Measurements from ENCODE around the gene ATAT1. TPM values are rescaled to one million over a fixed set of nuclear protein-coding genes. Genes with fewer than 3 reads are reported as not detected.

ATAT1 gene
- total RNA-seq, 1 donor from 2014 or later = 11.4 TPM

GRCh38 chr6:30616811-30617564 is 9.7 kb upstream of the ATAT1 start, which contains the start of gene PPP1R10:
Gene PPP1R10, minus strand, starts transcription at chr6:30617243. Its CDS starts 7,299 bp downstream, at chr6:30609944.
- H3K4me1 Mint-ChIP-seq (ENCODE audit: low read depth) = peaks cover 40% of the 10 kb centered on the region
- no peaks in the 10 kb centered on the region for H3K9me3 Mint-ChIP-seq (ENCODE audit: low read depth)
- H3K27me3 Mint-ChIP-seq (ENCODE audit: low read depth) = no peaks in the 10 kb centered on the region
- H3K27ac Mint-ChIP-seq (ENCODE audit: unreplicated experiment) = peak within 1 kb of the TSS; percentile 100
- peak within 1 kb of the TSS; percentile 99 for H3K4me3 Mint-ChIP-seq (ENCODE audit: unreplicated experiment)
- TF ChIP-seq, protein P1, sequence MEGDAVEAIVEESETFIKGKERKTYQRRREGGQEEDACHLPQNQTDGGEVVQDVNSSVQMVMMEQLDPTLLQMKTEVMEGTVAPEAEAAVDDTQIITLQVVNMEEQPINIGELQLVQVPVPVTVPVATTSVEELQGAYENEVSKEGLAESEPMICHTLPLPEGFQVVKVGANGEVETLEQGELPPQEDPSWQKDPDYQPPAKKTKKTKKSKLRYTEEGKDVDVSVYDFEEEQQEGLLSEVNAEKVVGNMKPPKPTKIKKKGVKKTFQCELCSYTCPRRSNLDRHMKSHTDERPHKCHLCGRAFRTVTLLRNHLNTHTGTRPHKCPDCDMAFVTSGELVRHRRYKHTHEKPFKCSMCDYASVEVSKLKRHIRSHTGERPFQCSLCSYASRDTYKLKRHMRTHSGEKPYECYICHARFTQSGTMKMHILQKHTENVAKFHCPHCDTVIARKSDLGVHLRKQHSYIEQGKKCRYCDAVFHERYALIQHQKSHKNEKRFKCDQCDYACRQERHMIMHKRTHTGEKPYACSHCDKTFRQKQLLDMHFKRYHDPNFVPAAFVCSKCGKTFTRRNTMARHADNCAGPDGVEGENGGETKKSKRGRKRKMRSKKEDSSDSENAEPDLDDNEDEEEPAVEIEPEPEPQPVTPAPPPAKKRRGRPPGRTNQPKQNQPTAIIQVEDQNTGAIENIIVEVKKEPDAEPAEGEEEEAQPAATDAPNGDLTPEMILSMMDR (IDR thresholded peaks at IDR 0.05) = no peak
- H3K36me3 Mint-ChIP-seq (ENCODE audit: low read depth) = peaks cover 19% of the 10 kb centered on the region
- peak; percentile 100 for DNase-seq (ENCODE audit: low spot score)

GRCh38 chr6:30617565-30618269 is 9.0 kb upstream of the ATAT1 start, which contains the start of gene MRPS18B:
Gene MRPS18B, plus strand, starts transcription at chr6:30617840. Its CDS starts 26 bp downstream, at chr6:30617866.
- H3K4me1 Mint-ChIP-seq (ENCODE audit: low read depth) = peaks cover 34% of the 10 kb centered on the region
- H3K27ac Mint-ChIP-seq (ENCODE audit: unreplicated experiment) = peak within 1 kb of the TSS; percentile 100
- no peaks in the 10 kb centered on the region for H3K9me3 Mint-ChIP-seq (ENCODE audit: low read depth)
- H3K36me3 Mint-ChIP-seq (ENCODE audit: low read depth) = peaks cover 21% of the 10 kb centered on the region
- TF ChIP-seq, protein P1 (IDR thresholded peaks at IDR 0.05) = no peak
- peak within 1 kb of the TSS; percentile 99 for H3K4me3 Mint-ChIP-seq (ENCODE audit: unreplicated experiment)
- DNase-seq (ENCODE audit: low spot score) = peak; percentile 99
- H3K27me3 Mint-ChIP-seq (ENCODE audit: low read depth) = no peaks in the 10 kb centered on the region

DNA sequence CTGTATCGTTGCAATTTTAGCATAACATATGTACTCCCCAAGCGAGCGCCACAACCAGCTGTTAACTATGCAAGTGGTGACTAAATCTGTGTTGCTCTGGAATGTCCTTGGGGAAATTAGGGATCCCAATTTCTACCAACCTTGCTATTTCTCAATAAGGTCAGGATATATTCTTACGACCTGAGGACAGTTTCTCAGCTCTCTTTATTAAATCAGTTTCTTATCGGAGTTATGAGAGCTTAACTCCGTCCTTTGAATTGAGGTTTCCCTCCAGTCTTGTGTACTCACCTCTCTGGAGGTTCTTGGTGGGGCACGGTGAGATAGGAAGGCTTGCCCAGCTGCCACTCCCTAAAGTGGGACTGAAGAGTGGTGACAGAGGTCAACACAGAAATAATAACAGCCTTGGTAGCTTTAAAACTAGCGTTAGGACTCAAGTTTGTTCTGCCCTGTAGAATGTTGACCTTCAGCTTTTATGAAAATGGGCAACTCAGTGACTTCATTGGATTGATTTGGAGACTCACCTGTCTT is 8.3 kb upstream of the ATAT1 start:
- peak; percentile 17 for DNase-seq (ENCODE audit: low spot score)
- Mint-ChIP-seq H3K27me3 (ENCODE audit: low read depth) (no peaks in the 10 kb centered on the region), H3K9me3 (ENCODE audit: low read depth) (no peaks in the 10 kb centered on the region), H3K4me1 (ENCODE audit: low read depth) (peaks cover 28% of the 10 kb centered on the region), H3K4me3 (ENCODE audit: unreplicated experiment) (peak overlapping the region; percentile 99), H3K27ac (ENCODE audit: unreplicated experiment) (peak overlapping the region; percentile 100), H3K36me3 (ENCODE audit: low read depth) (peaks cover 21% of the 10 kb centered on the region)
- TF ChIP-seq, protein P1 (IDR thresholded peaks at IDR 0.05) = no peak

DNA sequence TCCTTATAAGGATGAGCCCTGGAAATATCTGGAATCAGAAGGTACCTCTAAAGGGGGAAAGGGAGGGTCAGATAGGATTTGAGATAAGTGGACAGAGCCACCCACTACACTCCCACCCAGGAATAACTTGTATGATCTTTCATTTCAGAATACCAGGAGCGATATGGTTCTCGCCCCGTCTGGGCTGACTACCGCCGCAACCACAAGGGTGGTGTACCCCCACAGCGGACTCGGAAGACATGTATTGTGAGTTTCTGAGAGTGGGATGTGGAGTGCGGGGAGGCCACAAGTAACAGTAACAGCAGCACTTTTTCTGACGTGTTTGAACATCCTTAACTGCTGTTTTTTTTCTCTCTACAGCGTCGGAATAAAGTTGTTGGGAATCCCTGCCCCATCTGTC is 7.1 kb upstream of the ATAT1 start:
- H3K27ac Mint-ChIP-seq (ENCODE audit: unreplicated experiment) = no peak overlapping the region
- H3K4me3 Mint-ChIP-seq (ENCODE audit: unreplicated experiment) = no peak overlapping the region
- TF ChIP-seq, protein P1 (IDR thresholded peaks at IDR 0.05) = no peak
- peaks cover 16% of the 10 kb centered on the region for H3K4me1 Mint-ChIP-seq (ENCODE audit: low read depth)
- no peaks in the 10 kb centered on the region for H3K27me3 Mint-ChIP-seq (ENCODE audit: low read depth)
- peaks cover 21% of the 10 kb centered on the region for H3K36me3 Mint-ChIP-seq (ENCODE audit: low read depth)
- H3K9me3 Mint-ChIP-seq (ENCODE audit: low read depth) = no peaks in the 10 kb centered on the region
- peak; percentile 52 for DNase-seq (ENCODE audit: low spot score)

GRCh38 chr6:30625511-30625910 is 1.2 kb upstream of the ATAT1 start:
- Mint-ChIP-seq H3K27ac (ENCODE audit: unreplicated experiment) (no peak overlapping the region), H3K4me3 (ENCODE audit: unreplicated experiment) (no peak overlapping the region), H3K9me3 (ENCODE audit: low read depth) (no peaks in the 10 kb centered on the region), H3K27me3 (ENCODE audit: low read depth) (no peaks in the 10 kb centered on the region), H3K4me1 (ENCODE audit: low read depth) (peaks cover 25% of the 10 kb centered on the region), H3K36me3 (ENCODE audit: low read depth) (peaks cover 8% of the 10 kb centered on the region)
- no peak for DNase-seq (ENCODE audit: low spot score)
- TF ChIP-seq, protein P1 (IDR thresholded peaks at IDR 0.05) = no peak

All from chondrocyte (in vitro differentiated cells).